HEK293T (cell line): ENCODE results near the gene KAT6B.

ENCODE experiments used
- CTCF ChIA-PET: fragments of 350-600 bp; formaldehyde crosslinking; extraction: SDS; loops from one replicate; lab custom pipeline; 2021; ENCODE audit warnings: antibody characterized with exemption, inconsistent platforms; lab: Yijun Ruan, JAX
- POLR2A ChIA-PET: fragments of 350-600 bp; formaldehyde crosslinking; extraction: SDS; loops from one replicate; lab custom pipeline; 2020; ENCODE audit warnings: antibody characterized with exemption, inconsistent platforms; lab: Yijun Ruan, JAX
- DNase-seq: peaks from one replicate; pipeline ENCODE4 v3.0.0; 2012; ENCODE audit warnings: mixed read lengths; ENCODE audit errors: extremely low spot score
- ARNT ChIP-seq: fragments of 450-650 bp; IDR thresholded peaks from 2 replicates; pipeline ENCODE4 v1.6.1; 2017; ENCODE audit warnings: mild to moderate bottlenecking
- BHLHE40 ChIP-seq: fragments of 450-650 bp; IDR thresholded peaks from 2 replicates; pipeline ENCODE4 v1.6.1; 2016; ENCODE audit warnings: mild to moderate bottlenecking, moderate library complexity, borderline replicate concordance
- CTBP1 ChIP-seq: fragments of 450-650 bp; IDR thresholded peaks from 2 replicates; pipeline ENCODE4 v1.6.1; 2016; ENCODE audit warnings: borderline replicate concordance
- ELF4 ChIP-seq: fragments of 450-650 bp; IDR thresholded peaks from 2 replicates; pipeline ENCODE4 v1.6.1; 2017; ENCODE audit warnings: antibody characterized with exemption
- FOXA1 ChIP-seq: fragments of 450-650 bp; IDR thresholded peaks from 2 replicates; pipeline ENCODE4 v1.6.1; 2016; ENCODE audit warnings: mild to moderate bottlenecking
- FOXK2 ChIP-seq: fragments of 450-650 bp; IDR thresholded peaks from 2 replicates; pipeline ENCODE4 v1.6.1; 2016; ENCODE audit warnings: mild to moderate bottlenecking
- FOXM1 ChIP-seq: fragments of 450-650 bp; IDR thresholded peaks from 2 replicates; pipeline ENCODE4 v1.6.1; 2017; ENCODE audit warnings: mild to moderate bottlenecking, borderline replicate concordance
- HDGF ChIP-seq: fragments of 450-650 bp; IDR thresholded peaks from 2 replicates; pipeline ENCODE4 v1.6.1; 2017; ENCODE audit warnings: antibody characterized with exemption, borderline replicate concordance
- L3MBTL2 ChIP-seq: fragments of 450-650 bp; conservative IDR thresholded peaks from 2 replicates; pipeline ENCODE4 v1.6.1; 2016; ENCODE audit warnings: mild to moderate bottlenecking
- LEF1 ChIP-seq: fragments of 450-650 bp; IDR thresholded peaks from 2 replicates; pipeline ENCODE4 v1.6.1; 2017; ENCODE audit warnings: mild to moderate bottlenecking, borderline replicate concordance
- NFRKB ChIP-seq: fragments of 450-650 bp; IDR thresholded peaks from 2 replicates; pipeline ENCODE4 v1.6.1; 2016; ENCODE audit warnings: mild to moderate bottlenecking, moderate library complexity
- PKNOX1 ChIP-seq: fragments of 450-650 bp; IDR thresholded peaks from 2 replicates; pipeline ENCODE4 v1.6.1; 2016
- SP1 ChIP-seq: fragments of 450-650 bp; IDR thresholded peaks from 2 replicates; pipeline ENCODE4 v1.6.1; 2017
- SUZ12 ChIP-seq: fragments of 450-650 bp; IDR thresholded peaks from 2 replicates; pipeline ENCODE4 v1.6.1; 2016; ENCODE audit warnings: mild to moderate bottlenecking
- TARDBP ChIP-seq: fragments of 450-650 bp; IDR thresholded peaks from 2 replicates; pipeline ENCODE4 v1.6.1; 2016
- ZNF384 ChIP-seq: fragments of 450-650 bp; IDR thresholded peaks from 2 replicates; pipeline ENCODE4 v1.6.1; 2016

The KAT6B gene

GRCh38 chr10:75010373-75010772 lies 184.0 kb downstream of the KAT6B start:
- no peak for TF ChIP-seq BHLHE40
- no peak for TF ChIP-seq ARNT
- TF ChIP-seq PKNOX1, result no peak
- no peak for TF ChIP-seq SUZ12
- no peak for TF ChIP-seq LEF1
- no peak for TF ChIP-seq SP1
- no peak for TF ChIP-seq HDGF
- TF ChIP-seq ZNF384, result no peak
- no peak for TF ChIP-seq FOXM1
- no peak for TF ChIP-seq ELF4
- TF ChIP-seq TARDBP, result no peak
- TF ChIP-seq NFRKB, result no peak
- TF ChIP-seq L3MBTL2, result no peak
- TF ChIP-seq FOXK2, result no peak
- no peak for TF ChIP-seq FOXA1
- TF ChIP-seq CTBP1, result no peak
- no peak for DNase-seq
- ChIA-PET POLR2A (no interaction called here), CTCF (no interaction called here)

- POLR2A ChIA-PET, result no interaction called here
- CTCF ChIA-PET, result no interaction called here
- no peak for DNase-seq
- TF ChIP-seq ARNT (no peak), ZNF384 (no peak), ELF4 (no peak), LEF1 (no peak), HDGF (no peak), FOXM1 (no peak), CTBP1 (no peak), TARDBP (no peak), NFRKB (no peak), L3MBTL2 (no peak), SP1 (no peak), FOXK2 (no peak), SUZ12 (no peak), PKNOX1 (no peak), BHLHE40 (no peak), FOXA1 (no peak)
Observed at GRCh38 chr10:75011221-75011620, 184.8 kb downstream of the KAT6B start.

DNA sequence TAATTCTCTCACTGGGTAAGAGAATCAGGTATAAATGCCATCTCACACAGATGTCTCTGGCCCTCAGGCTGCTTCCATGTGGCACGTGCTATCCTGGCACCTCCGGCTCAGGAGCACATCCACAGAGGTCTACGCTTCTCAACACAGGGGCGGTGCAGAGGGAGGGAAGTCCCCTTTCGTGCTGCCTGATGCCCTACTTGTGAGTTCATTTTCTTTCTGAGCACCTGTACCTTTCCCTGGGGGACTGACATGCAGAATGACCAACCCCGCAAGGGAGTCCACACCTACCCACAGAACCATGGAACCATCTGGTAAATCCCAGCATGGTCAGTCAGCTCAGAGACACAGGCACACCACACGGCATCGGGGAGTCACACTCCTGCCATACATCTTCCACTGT lies 186.1 kb downstream of the KAT6B start:
- ChIA-PET POLR2A (no interaction called here), CTCF (no interaction called here)
- no peak for TF ChIP-seq FOXK2
- TF ChIP-seq SUZ12, result no peak
- TF ChIP-seq ARNT, result no peak
- TF ChIP-seq BHLHE40, result no peak
- TF ChIP-seq FOXM1, result no peak
- TF ChIP-seq NFRKB, result no peak
- TF ChIP-seq PKNOX1, result no peak
- TF ChIP-seq ELF4, result no peak
- TF ChIP-seq LEF1, result no peak
- no peak for TF ChIP-seq TARDBP
- TF ChIP-seq ZNF384, result no peak
- no peak for TF ChIP-seq SP1
- TF ChIP-seq L3MBTL2, result no peak
- no peak for TF ChIP-seq CTBP1
- TF ChIP-seq HDGF, result no peak
- TF ChIP-seq FOXA1, result no peak
- no peak for DNase-seq

DNA sequence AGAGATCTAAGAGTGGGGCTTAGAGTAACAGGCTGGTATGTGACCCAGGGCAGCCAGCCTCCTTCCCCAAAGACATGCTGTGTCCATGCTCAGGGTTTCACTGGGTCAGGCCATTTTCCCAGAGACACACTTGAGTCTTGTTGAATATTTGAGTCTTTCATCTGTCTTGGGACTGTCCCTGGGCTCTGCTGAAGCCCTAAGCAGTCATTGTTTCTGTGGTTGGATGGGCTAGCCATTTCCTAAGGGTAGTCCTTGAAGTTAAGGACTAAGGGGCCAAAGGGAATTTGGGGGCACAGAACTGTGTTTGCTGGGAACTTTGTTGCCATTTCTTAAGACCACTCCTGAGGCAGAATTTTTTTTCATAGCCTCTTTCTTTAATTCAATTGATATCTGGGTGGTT lies 186.6 kb downstream of the KAT6B start:
- TF ChIP-seq TARDBP (no peak), LEF1 (no peak), NFRKB (no peak), SP1 (no peak), L3MBTL2 (no peak), PKNOX1 (no peak), FOXA1 (no peak), CTBP1 (no peak), ELF4 (no peak), HDGF (no peak)
- no peak for DNase-seq
- ChIA-PET POLR2A (no interaction called here), CTCF (no interaction called here)

DNA sequence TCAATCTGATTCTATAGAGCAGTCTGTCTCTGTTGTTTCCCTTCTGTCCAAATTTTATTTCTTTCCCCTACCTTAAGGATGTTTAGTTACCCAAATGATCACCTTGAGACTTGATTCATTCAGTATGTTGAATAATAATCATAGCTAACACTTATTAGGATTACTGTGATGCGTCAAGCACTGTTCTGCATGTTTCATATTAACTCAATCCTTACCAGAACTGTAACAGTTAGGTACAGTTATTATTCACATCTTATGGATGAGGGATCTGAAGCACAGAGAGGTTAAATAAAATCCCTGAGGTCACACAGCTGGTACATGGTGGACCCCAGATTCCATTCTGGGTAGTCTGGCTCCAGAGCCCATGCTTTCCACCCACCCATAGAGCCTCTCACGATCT lies 187.1 kb downstream of the KAT6B start:
- no peak for DNase-seq
- TF ChIP-seq HDGF, result no peak
- no peak for TF ChIP-seq SP1
- no peak for TF ChIP-seq FOXK2
- no peak for TF ChIP-seq PKNOX1
- TF ChIP-seq ARNT, result no peak
- TF ChIP-seq LEF1, result no peak
- no peak for TF ChIP-seq FOXM1
- TF ChIP-seq CTBP1, result no peak
- no peak for TF ChIP-seq L3MBTL2
- TF ChIP-seq FOXA1, result no peak
- no peak for TF ChIP-seq ELF4
- no peak for TF ChIP-seq SUZ12
- TF ChIP-seq NFRKB, result no peak
- no peak for TF ChIP-seq BHLHE40
- CTCF ChIA-PET, result no interaction called here
- POLR2A ChIA-PET, result no interaction called here
